Peyer's patch (tissue), 4 donors: ENCODE measurements around the gene EPS8. TPM values are rescaled to one million over a fixed set of nuclear protein-coding genes. Genes with fewer than 3 reads are reported as not detected.
A peak's percentile ranks its signal among the peaks of the same experiment; 100 is the strongest.

ENCODE experiments used
- DNase-seq, 3 donors: peaks; one replicate each; pipeline ENCODE4 v3.0.0-alpha.2; 2017 to 2019
- H3K27ac ChIP-seq, 4 donors: fragments of 200-600 bp; sonication (generic); one replicate each; pipeline ENCODE4 v1.5.1; 2016 to 2019
- H3K27me3 ChIP-seq, 2 donors: fragments of 200-600 bp; sonication (generic); one replicate each; pipeline ENCODE4 v1.5.1; 2019
- H3K36me3 ChIP-seq, 3 donors: fragments of 200-600 bp; sonication (generic); one replicate each; pipeline ENCODE4 v1.5.1; 2016 to 2019
- H3K4me1 ChIP-seq, 4 donors: fragments of 200-600 bp; sonication (generic); one replicate each; pipeline ENCODE4 v1.5.1; 2016 to 2019
- H3K4me3 ChIP-seq, 4 donors: fragments of 200-600 bp; sonication (generic); 1 replicate in 3 of 4; 2 replicates in 1 of 4; pipeline ENCODE4 v1.5.1; 2016 to 2019; ENCODE audit warnings: mild to moderate bottlenecking in 1 of 4
- H3K9me3 ChIP-seq, 4 donors: fragments of 200-600 bp; sonication (generic); one replicate each; pipeline ENCODE4 v1.5.1; 2016 to 2019; ENCODE audit warnings: mild to moderate bottlenecking in 1 of 4
- CTCF ChIP-seq, 6 experiments: fragments of 450-650 bp in 4 of 6; fragments of 200-600 bp in 2 of 6; sonication (generic) in 1 of 6; IDR thresholded peaks; one replicate each; pipeline ENCODE4 v1.5.1; 2017 to 2019; ENCODE audit warnings: antibody characterized with exemption in 6 of 6, mild to moderate bottlenecking in 3 of 6, moderate library complexity in 1 of 6
- POLR2A ChIP-seq, 2 donors: fragments of 450-650 bp; IDR thresholded peaks; one replicate each; pipeline ENCODE4 v1.5.1; 2017; ENCODE audit warnings: antibody characterized with exemption in 2 of 2, mild to moderate bottlenecking in 2 of 2, moderate library complexity in 2 of 2
- total RNA-seq, 4 donors: library from RNA; depleted of rRNA; stranded (reverse); fragments of >200 nt; gene quantifications; one replicate each; pipeline ENCODE4 v1.1.0, GENCODE V29; 2016

EPS8 gene
- total RNA-seq, 4 donors from 2014 or later, result 57.8 to 168 (median 129) TPM

GRCh38 chr12:15808250-15808649 lies 19.1 kb upstream of the EPS8 start:
- no peak overlapping the region for H3K4me3 ChIP-seq
- no peaks in the 10 kb centered on the region for H3K27me3 ChIP-seq
- no peaks in the 10 kb centered on the region for H3K36me3 ChIP-seq
- DNase-seq, result no peak
- H3K27ac ChIP-seq, result no peak overlapping the region
- no peaks in the 10 kb centered on the region for H3K9me3 ChIP-seq
- TF ChIP-seq POLR2A (IDR thresholded peaks at IDR 0.05), result no peak
- no peak for TF ChIP-seq CTCF (IDR thresholded peaks at IDR 0.05)
- no peaks in the 10 kb centered on the region for H3K4me1 ChIP-seq

- TF ChIP-seq CTCF (IDR thresholded peaks at IDR 0.05), result no peak
- TF ChIP-seq POLR2A (IDR thresholded peaks at IDR 0.05), result no peak
- no peaks in the 10 kb centered on the region for H3K36me3 ChIP-seq
- H3K4me1 ChIP-seq, result no peaks in the 10 kb centered on the region
- H3K4me3 ChIP-seq, result no peak overlapping the region
- H3K27me3 ChIP-seq, result no peaks in the 10 kb centered on the region
- no peak overlapping the region for H3K27ac ChIP-seq
- H3K9me3 ChIP-seq, result no peaks in the 10 kb centered on the region
- DNase-seq, result no peak
Observed at GRCh38 chr12:15806826-15807225, 17.6 kb upstream of the EPS8 start.

- H3K36me3 ChIP-seq, result no peaks in the 10 kb centered on the region
- no peak for TF ChIP-seq POLR2A (IDR thresholded peaks at IDR 0.05)
- TF ChIP-seq CTCF (IDR thresholded peaks at IDR 0.05), result no peak
- H3K27ac ChIP-seq, result peak overlapping the region in 1 of 4 donors; percentile 33
- H3K27me3 ChIP-seq, result no peaks in the 10 kb centered on the region
- no peaks in the 10 kb centered on the region for H3K4me1 ChIP-seq
- DNase-seq, result peak in 1 of 3 donors; percentile 55
- H3K4me3 ChIP-seq, result no peak overlapping the region
- H3K9me3 ChIP-seq, result no peaks in the 10 kb centered on the region
Observed at GRCh38 chr12:15801770-15802744, 12.9 kb upstream of the EPS8 start.

- no peak for DNase-seq
- Histone ChIP-seq H3K9me3 (no peaks in the 10 kb centered on the region), H3K4me1 (no peaks in the 10 kb centered on the region), H3K27me3 (no peaks in the 10 kb centered on the region), H3K4me3 (no peak overlapping the region), H3K36me3 (no peaks in the 10 kb centered on the region), H3K27ac (no peak overlapping the region)
- TF ChIP-seq CTCF (IDR thresholded peaks at IDR 0.05), result no peak
- no peak for TF ChIP-seq POLR2A (IDR thresholded peaks at IDR 0.05)
Observed at GRCh38 chr12:15800278-15800677, 11.1 kb upstream of the EPS8 start.

- no peak for DNase-seq
- Histone ChIP-seq H3K36me3 (no peaks in the 10 kb centered on the region), H3K27me3 (no peaks in the 10 kb centered on the region), H3K27ac (no peak overlapping the region), H3K4me1 (no peaks in the 10 kb centered on the region), H3K4me3 (no peak overlapping the region), H3K9me3 (no peaks in the 10 kb centered on the region)
- TF ChIP-seq CTCF (IDR thresholded peaks at IDR 0.05), result no peak
- no peak for TF ChIP-seq POLR2A (IDR thresholded peaks at IDR 0.05)
Observed at GRCh38 chr12:15797818-15798217, 8.6 kb upstream of the EPS8 start.
